Esophagus squamous epithelium (tissue), 4 donors: ENCODE data around the gene PKD2L2.

Experiments used
- CTCF ChIP-seq, 6 experiments: fragments of 450-650 bp in 4 of 6; fragments of 200-600 bp in 2 of 6; sonication (generic) in 2 of 6; IDR thresholded peaks; one replicate each; pipeline ENCODE4 v1.5.1; 2016 to 2019; ENCODE audit warnings: antibody characterized with exemption in 6 of 6, mild to moderate bottlenecking in 4 of 6, moderate library complexity in 4 of 6
- POLR2A ChIP-seq, 4 donors: fragments of 450-650 bp; IDR thresholded peaks; one replicate each; pipeline ENCODE4 v1.6.1; 2017; ENCODE audit warnings: antibody characterized with exemption in 4 of 4, mild to moderate bottlenecking in 4 of 4, moderate library complexity in 3 of 4

DNA sequence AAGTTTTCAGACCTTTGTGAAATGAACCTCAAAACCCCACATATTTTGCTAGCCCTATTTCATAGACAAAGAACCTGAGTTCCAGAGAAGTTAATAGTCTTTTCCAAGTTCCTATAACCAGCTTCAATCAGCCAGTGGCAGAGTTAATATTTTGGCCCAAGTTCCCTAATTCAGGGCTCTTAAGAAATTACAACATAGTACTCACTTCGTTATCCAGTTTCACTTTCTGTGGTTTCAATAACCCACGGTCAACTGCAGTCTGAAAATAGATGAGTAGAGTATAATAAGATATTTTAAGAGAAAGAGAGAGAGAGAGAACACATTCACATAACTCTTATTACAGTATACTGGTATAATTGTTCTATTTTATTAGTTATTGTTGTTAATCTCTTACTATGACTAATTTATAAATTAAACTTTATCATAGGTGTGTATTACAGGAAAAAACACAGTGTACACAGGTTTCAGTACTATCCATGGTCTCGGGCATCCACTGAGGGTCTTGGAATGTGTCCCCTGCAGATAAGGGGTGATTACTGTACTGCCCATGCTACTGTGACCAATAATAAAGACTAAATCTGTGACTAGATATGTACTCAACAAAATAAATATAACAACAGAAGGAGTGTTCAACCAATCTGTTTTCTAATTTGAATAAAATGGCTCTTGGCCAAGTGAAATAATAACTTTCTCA lies 30.9 kb upstream of the PKD2L2 start:
- TF ChIP-seq CTCF (IDR thresholded peaks at IDR 0.05) (no peak), POLR2A (IDR thresholded peaks at IDR 0.05) (no peak)
